SK-N-SH treated with all-trans-retinoic acid at 6 μM for 48 hours (cell line): ENCODE results near the gene CBLL2.

ENCODE experiments used
- ATAC-seq: fragments of 200-7000 bp; cut with Tn5 transposase; 3 replicates; pipeline ENCODE4 v1.9.1; 2020; ENCODE audit warnings: mild to moderate bottlenecking, moderate library complexity
- ARNTL ChIP-seq: fragments of 450-650 bp; formaldehyde crosslinking; IDR thresholded peaks from 2 replicates; pipeline ENCODE4 v1.5.0; 2020; ENCODE audit warnings: low read depth, mild to moderate bottlenecking, moderate library complexity, borderline replicate concordance
- BACH2 ChIP-seq: fragments of 250-450 bp; sonication (Bioruptor Pico); IDR thresholded peaks from 2 replicates; pipeline ENCODE4 v1.9.0; 2021; ENCODE audit warnings: mild to moderate bottlenecking, borderline replicate concordance
- CSDC2 ChIP-seq: fragments of 250-450 bp; sonication (Bioruptor Pico); IDR thresholded peaks from 2 replicates; pipeline ENCODE4 v1.5.0; 2020; ENCODE audit warnings: mild to moderate bottlenecking, moderate library complexity
- GLIS3 ChIP-seq: fragments of 250-450 bp; sonication (Bioruptor Pico); IDR thresholded peaks from 2 replicates; pipeline ENCODE4 v1.5.0; 2020; ENCODE audit warnings: mild to moderate bottlenecking, moderate library complexity
- ISL1 ChIP-seq: fragments of 250-450 bp; sonication (Bioruptor Pico); IDR thresholded peaks from 2 replicates; pipeline ENCODE4 v2.1.2; 2022; ENCODE audit warnings: mild to moderate bottlenecking, moderate library complexity
- PPARA ChIP-seq: fragments of 250-450 bp; sonication (Bioruptor Pico); IDR thresholded peaks from 2 replicates; pipeline ENCODE4 v1.5.0; 2020; ENCODE audit warnings: mild to moderate bottlenecking, borderline replicate concordance
- RARB ChIP-seq: fragments of 250-450 bp; sonication (Bioruptor Pico); IDR thresholded peaks from 2 replicates; pipeline ENCODE4 v1.8.0; 2021; ENCODE audit warnings: mild to moderate bottlenecking, moderate library complexity
- SNAI2 ChIP-seq: fragments of 250-450 bp; sonication (Bioruptor Pico); IDR thresholded peaks from 2 replicates; pipeline ENCODE4 v1.5.0; 2020; ENCODE audit warnings: mild to moderate bottlenecking, moderate library complexity
- TCF4 ChIP-seq: fragments of 250-450 bp; sonication (Bioruptor Pico); IDR thresholded peaks from 2 replicates; pipeline ENCODE4 v1.8.0; 2021; ENCODE audit warnings: mild to moderate bottlenecking, moderate library complexity, borderline replicate concordance
- TOX ChIP-seq: fragments of 250-450 bp; sonication (Bioruptor Pico); IDR thresholded peaks from 2 replicates; pipeline ENCODE4 v1.8.0; 2021; ENCODE audit warnings: mild to moderate bottlenecking, moderate library complexity, borderline replicate concordance
- ZC3H10 ChIP-seq: fragments of 250-450 bp; sonication (Bioruptor Pico); IDR thresholded peaks from 2 replicates; pipeline ENCODE4 v1.5.1; 2021; ENCODE audit warnings: mild to moderate bottlenecking, moderate library complexity
- ZFP3 ChIP-seq: fragments of 250-450 bp; sonication (Bioruptor Pico); IDR thresholded peaks from 2 replicates; pipeline ENCODE4 v1.5.0; 2020; ENCODE audit warnings: mild to moderate bottlenecking, moderate library complexity
- ZFP30 ChIP-seq: fragments of 450-650 bp; formaldehyde crosslinking; IDR thresholded peaks from 2 replicates; pipeline ENCODE4 v1.5.0; 2022; ENCODE audit warnings: mild to moderate bottlenecking, moderate library complexity
- ZNF565 ChIP-seq: fragments of 450-650 bp; formaldehyde crosslinking; conservative IDR thresholded peaks from 2 replicates; pipeline ENCODE4 v1.5.0; 2020; ENCODE audit warnings: low read depth, mild to moderate bottlenecking, moderate library complexity
- ZNF70 ChIP-seq: fragments of 450-650 bp; formaldehyde crosslinking; IDR thresholded peaks from 2 replicates; pipeline ENCODE4 v1.5.0; 2020; ENCODE audit warnings: mild to moderate bottlenecking, moderate library complexity
- ZNF8 ChIP-seq: fragments of 450-650 bp; formaldehyde crosslinking; IDR thresholded peaks from 2 replicates; pipeline ENCODE4 v1.5.0; 2020; ENCODE audit warnings: mild to moderate bottlenecking, moderate library complexity
- TF ChIP-seq, protein P1 (sequence below): fragments of 250-450 bp; sonication (Bioruptor Pico); IDR thresholded peaks from 2 replicates; pipeline ENCODE4 v1.5.1; 2021; ENCODE audit warnings: mild to moderate bottlenecking, moderate library complexity
- TF ChIP-seq, protein P2 (sequence below): fragments of 250-450 bp; sonication (Bioruptor Pico); IDR thresholded peaks from 2 replicates; pipeline ENCODE4 v1.5.0; 2020; ENCODE audit warnings: mild to moderate bottlenecking, moderate library complexity
- TF ChIP-seq, protein P3 (sequence below): fragments of 250-450 bp; sonication (Bioruptor Pico); IDR thresholded peaks from 2 replicates; pipeline ENCODE4 v1.8.0; 2020; ENCODE audit warnings: mild to moderate bottlenecking, moderate library complexity, borderline replicate concordance
- TF ChIP-seq, protein P4 (sequence below): fragments of 250-450 bp; sonication (Bioruptor Pico); IDR thresholded peaks from 2 replicates; pipeline ENCODE4 v1.5.1; 2020; ENCODE audit warnings: low read depth, mild to moderate bottlenecking, moderate library complexity
- TF ChIP-seq, protein P5 (sequence below): fragments of 250-450 bp; sonication (Bioruptor Pico); IDR thresholded peaks from 2 replicates; pipeline ENCODE4 v1.8.0; 2021; ENCODE audit warnings: low read depth, mild to moderate bottlenecking, moderate library complexity, borderline replicate concordance

Gene CBLL2

DNA sequence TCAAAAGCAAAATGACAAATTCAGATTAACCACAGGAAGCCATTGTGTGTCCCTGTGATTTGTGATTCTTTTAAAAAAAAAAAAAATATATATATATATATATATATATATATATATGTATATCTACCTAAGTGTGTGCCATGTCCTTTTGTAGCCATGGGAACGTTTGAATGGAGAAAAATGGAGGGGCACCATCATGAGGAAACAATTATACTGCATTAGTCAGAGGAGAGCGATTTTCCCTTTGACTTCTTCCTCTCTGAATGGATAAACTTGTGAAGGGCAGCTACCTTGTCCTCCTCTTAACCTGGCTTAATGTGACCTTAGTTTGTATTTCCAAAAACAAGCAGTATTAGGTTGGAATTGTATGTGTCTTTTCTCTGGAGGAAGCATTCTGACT, 23.3 kb upstream of the CBLL2 start (continued):
- TF ChIP-seq, protein P1, sequence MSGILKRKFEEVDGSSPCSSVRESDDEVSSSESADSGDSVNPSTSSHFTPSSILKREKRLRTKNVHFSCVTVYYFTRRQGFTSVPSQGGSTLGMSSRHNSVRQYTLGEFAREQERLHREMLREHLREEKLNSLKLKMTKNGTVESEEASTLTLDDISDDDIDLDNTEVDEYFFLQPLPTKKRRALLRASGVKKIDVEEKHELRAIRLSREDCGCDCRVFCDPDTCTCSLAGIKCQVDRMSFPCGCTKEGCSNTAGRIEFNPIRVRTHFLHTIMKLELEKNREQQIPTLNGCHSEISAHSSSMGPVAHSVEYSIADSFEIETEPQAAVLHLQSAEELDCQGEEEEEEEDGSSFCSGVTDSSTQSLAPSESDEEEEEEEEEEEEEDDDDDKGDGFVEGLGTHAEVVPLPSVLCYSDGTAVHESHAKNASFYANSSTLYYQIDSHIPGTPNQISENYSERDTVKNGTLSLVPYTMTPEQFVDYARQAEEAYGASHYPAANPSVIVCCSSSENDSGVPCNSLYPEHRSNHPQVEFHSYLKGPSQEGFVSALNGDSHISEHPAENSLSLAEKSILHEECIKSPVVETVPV: no peak
- TF ChIP-seq BACH2 (CRISPR knock-in tag) (no peak), CSDC2 (CRISPR knock-in tag) (no peak)

DNA sequence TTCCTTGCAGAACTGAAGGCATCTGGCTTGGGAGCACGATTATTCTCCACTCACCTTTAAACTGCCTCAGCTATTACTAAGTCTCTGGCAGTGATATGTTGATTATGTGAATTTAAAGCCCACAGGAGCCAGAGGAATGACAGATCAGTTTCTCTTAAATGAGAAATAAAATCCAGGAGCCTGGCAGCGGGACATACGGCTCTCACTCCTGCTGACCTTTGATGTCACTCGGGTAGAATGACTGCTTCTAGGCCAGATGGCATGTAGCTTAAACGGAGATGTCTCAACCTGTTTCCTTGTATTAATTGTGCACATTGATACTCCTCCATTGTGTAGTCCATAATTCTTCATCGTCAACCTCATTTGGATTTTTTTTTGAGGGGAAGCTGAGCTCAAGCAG, 4.0 kb upstream of the CBLL2 start:
- TF ChIP-seq, protein P2, sequence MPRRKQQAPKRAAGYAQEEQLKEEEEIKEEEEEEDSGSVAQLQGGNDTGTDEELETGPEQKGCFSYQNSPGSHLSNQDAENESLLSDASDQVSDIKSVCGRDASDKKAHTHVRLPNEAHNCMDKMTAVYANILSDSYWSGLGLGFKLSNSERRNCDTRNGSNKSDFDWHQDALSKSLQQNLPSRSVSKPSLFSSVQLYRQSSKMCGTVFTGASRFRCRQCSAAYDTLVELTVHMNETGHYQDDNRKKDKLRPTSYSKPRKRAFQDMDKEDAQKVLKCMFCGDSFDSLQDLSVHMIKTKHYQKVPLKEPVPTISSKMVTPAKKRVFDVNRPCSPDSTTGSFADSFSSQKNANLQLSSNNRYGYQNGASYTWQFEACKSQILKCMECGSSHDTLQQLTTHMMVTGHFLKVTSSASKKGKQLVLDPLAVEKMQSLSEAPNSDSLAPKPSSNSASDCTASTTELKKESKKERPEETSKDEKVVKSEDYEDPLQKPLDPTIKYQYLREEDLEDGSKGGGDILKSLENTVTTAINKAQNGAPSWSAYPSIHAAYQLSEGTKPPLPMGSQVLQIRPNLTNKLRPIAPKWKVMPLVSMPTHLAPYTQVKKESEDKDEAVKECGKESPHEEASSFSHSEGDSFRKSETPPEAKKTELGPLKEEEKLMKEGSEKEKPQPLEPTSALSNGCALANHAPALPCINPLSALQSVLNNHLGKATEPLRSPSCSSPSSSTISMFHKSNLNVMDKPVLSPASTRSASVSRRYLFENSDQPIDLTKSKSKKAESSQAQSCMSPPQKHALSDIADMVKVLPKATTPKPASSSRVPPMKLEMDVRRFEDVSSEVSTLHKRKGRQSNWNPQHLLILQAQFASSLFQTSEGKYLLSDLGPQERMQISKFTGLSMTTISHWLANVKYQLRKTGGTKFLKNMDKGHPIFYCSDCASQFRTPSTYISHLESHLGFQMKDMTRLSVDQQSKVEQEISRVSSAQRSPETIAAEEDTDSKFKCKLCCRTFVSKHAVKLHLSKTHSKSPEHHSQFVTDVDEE (CRISPR knock-in tag): no peak
- TF ChIP-seq PPARA (CRISPR knock-in tag) (no peak), ZFP30 (CRISPR knock-in tag) (no peak), CSDC2 (CRISPR knock-in tag) (no peak), ISL1 (CRISPR knock-in tag) (no peak), TCF4 (CRISPR knock-in tag) (no peak), ZNF70 (CRISPR knock-in tag) (no peak), ARNTL (CRISPR knock-in tag) (no peak)
- no peak for ATAC-seq

DNA sequence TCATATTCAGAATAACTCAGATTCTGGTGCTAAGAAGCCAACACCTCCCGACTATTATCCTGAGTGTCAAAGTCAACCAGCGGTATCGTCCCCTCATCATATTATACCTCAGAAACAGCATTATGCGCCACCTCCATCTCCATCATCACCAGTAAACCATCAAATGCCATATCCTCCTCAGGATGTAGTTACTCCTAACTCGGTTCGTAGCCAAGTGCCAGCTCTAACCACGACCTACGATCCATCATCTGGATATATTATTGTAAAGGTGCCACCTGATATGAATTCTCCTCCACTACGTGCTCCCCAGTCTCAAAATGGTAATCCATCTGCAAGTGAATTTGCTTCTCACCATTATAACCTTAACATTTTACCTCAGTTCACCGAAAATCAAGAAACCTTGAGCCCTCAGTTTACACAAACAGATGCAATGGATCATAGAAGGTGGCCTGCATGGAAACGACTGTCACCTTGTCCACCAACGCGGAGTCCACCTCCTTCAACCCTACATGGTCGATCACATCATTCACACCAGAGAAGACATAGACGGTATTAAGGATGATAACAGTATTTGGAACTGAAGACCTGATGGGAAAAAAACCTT, 1.1 kb downstream of the CBLL2 start:
- ATAC-seq: no peak
- no peak for TF ChIP-seq RARB
- no peak for TF ChIP-seq BACH2 (CRISPR knock-in tag)
- no peak for TF ChIP-seq TOX
- no peak for TF ChIP-seq CSDC2 (CRISPR knock-in tag)
- TF ChIP-seq ZFP3: no peak
- no peak for TF ChIP-seq SNAI2 (CRISPR knock-in tag)
- TF ChIP-seq, protein P3, sequence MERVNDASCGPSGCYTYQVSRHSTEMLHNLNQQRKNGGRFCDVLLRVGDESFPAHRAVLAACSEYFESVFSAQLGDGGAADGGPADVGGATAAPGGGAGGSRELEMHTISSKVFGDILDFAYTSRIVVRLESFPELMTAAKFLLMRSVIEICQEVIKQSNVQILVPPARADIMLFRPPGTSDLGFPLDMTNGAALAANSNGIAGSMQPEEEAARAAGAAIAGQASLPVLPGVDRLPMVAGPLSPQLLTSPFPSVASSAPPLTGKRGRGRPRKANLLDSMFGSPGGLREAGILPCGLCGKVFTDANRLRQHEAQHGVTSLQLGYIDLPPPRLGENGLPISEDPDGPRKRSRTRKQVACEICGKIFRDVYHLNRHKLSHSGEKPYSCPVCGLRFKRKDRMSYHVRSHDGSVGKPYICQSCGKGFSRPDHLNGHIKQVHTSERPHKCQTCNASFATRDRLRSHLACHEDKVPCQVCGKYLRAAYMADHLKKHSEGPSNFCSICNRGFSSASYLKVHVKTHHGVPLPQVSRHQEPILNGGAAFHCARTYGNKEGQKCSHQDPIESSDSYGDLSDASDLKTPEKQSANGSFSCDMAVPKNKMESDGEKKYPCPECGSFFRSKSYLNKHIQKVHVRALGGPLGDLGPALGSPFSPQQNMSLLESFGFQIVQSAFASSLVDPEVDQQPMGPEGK (CRISPR knock-in tag): no peak
- TF ChIP-seq GLIS3 (CRISPR knock-in tag): no peak
- TF ChIP-seq PPARA (CRISPR knock-in tag): no peak
- no peak for TF ChIP-seq ZNF8 (CRISPR knock-in tag)
- TF ChIP-seq ZC3H10: no peak
- TF ChIP-seq, protein P4, sequence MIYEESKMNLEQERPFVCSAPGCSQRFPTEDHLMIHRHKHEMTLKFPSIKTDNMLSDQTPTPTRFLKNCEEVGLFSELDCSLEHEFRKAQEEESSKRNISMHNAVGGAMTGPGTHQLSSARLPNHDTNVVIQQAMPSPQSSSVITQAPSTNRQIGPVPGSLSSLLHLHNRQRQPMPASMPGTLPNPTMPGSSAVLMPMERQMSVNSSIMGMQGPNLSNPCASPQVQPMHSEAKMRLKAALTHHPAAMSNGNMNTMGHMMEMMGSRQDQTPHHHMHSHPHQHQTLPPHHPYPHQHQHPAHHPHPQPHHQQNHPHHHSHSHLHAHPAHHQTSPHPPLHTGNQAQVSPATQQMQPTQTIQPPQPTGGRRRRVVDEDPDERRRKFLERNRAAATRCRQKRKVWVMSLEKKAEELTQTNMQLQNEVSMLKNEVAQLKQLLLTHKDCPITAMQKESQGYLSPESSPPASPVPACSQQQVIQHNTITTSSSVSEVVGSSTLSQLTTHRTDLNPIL: no peak
- TF ChIP-seq, protein P2 (CRISPR knock-in tag): no peak
- TF ChIP-seq, protein P5, sequence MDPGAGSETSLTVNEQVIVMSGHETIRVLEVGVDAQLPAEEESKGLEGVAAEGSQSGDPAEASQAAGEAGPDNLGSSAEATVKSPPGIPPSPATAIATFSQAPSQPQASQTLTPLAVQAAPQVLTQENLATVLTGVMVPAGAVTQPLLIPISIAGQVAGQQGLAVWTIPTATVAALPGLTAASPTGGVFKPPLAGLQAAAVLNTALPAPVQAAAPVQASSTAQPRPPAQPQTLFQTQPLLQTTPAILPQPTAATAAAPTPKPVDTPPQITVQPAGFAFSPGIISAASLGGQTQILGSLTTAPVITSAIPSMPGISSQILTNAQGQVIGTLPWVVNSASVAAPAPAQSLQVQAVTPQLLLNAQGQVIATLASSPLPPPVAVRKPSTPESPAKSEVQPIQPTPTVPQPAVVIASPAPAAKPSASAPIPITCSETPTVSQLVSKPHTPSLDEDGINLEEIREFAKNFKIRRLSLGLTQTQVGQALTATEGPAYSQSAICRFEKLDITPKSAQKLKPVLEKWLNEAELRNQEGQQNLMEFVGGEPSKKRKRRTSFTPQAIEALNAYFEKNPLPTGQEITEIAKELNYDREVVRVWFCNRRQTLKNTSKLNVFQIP (CRISPR knock-in tag): no peak
- no peak for TF ChIP-seq ZNF565 (CRISPR knock-in tag)
- TF ChIP-seq TCF4 (CRISPR knock-in tag): no peak
- TF ChIP-seq ISL1 (CRISPR knock-in tag): no peak
